ENCODE measurements around the gene DCTN5.
"Not testable (repeated sequence)": the region's sequence is repeated elsewhere in the genome, so short reads cannot be mapped to it uniquely, and the experiment has no call there.

The DCTN5 gene

GRCh38 chr16:23640931-23641765 is at the start of gene DCTN5, which contains the start of gene PALB2:
DCTN5 (plus strand) TSS chr16:23641466; CDS start chr16:23641543, 77 bp downstream.
PALB2 (minus strand) TSS chr16:23641310; CDS start chr16:23641157, 153 bp downstream.
- DNase-seq, result peak; percentile 87

GRCh38 chr16:23594186-23594585 is 47.1 kb upstream of the DCTN5 start:
- no peak for DNase-seq

- DNase-seq, result no peak
Measured at GRCh38 chr16:23595246-23595950, 45.9 kb upstream of the DCTN5 start.

- DNase-seq, result peak; percentile 88
Measured at GRCh38 chr16:23595951-23596720, 45.1 kb upstream of the DCTN5 start, which contains the start of gene NDUFAB1. NDUFAB1 (minus strand) TSS chr16:23596316; CDS start chr16:23596290, 26 bp downstream.

- peak; percentile 11 for DNase-seq
Measured at GRCh38 chr16:23597003-23597756, 44.1 kb upstream of the DCTN5 start.

GRCh38 chr16:23607726-23608125 is 33.5 kb upstream of the DCTN5 start:
- DNase-seq, result no peak

GRCh38 chr16:23608194-23608593 is 33.1 kb upstream of the DCTN5 start:
- no peak for DNase-seq

GRCh38 chr16:23609929-23610328 is 31.3 kb upstream of the DCTN5 start:
- no peak for DNase-seq

GRCh38 chr16:23610905-23611304 is 30.4 kb upstream of the DCTN5 start:
- not testable (repeated sequence) for DNase-seq

GRCh38 chr16:23611936-23612335 is 29.3 kb upstream of the DCTN5 start:
- DNase-seq, result no peak

- DNase-seq, result no peak
Measured at GRCh38 chr16:23615805-23616204, 25.5 kb upstream of the DCTN5 start.

- DNase-seq, result no peak
Measured at GRCh38 chr16:23624092-23624491, 17.2 kb upstream of the DCTN5 start.

- no peak for DNase-seq
Measured at GRCh38 chr16:23629516-23629915, 11.8 kb upstream of the DCTN5 start.

- not testable (repeated sequence) for DNase-seq
Measured at GRCh38 chr16:23631874-23632273, 9.4 kb upstream of the DCTN5 start.

- DNase-seq, result no peak
Measured at GRCh38 chr16:23634461-23635036, 6.7 kb upstream of the DCTN5 start.

GRCh38 chr16:23635958-23636357 is 5.3 kb upstream of the DCTN5 start:
- DNase-seq, result no peak

- no peak for DNase-seq
Measured at GRCh38 chr16:23640615-23640930, 693 bp upstream of the DCTN5 start.

- DNase-seq, result no peak
Measured at GRCh38 chr16:23642246-23642774, 1.0 kb downstream of the DCTN5 start.

- DNase-seq, result no peak
Measured at GRCh38 chr16:23650674-23651416, 9.6 kb downstream of the DCTN5 start.

- no peak for DNase-seq
Measured at GRCh38 chr16:23651943-23652468, 10.7 kb downstream of the DCTN5 start.

- no peak for DNase-seq
Measured at GRCh38 chr16:23663918-23664317, 22.7 kb downstream of the DCTN5 start.
